Neural progenitor cell (in vitro differentiated cells): ENCODE data around the gene CLRN1. TPM values are rescaled to one million over a fixed set of nuclear protein-coding genes. Genes with fewer than 3 reads are reported as not detected.

Source experiments
- DNase-seq: peaks from one replicate; pipeline ENCODE4 v3.0.0-alpha.2; 2016; ENCODE audit warnings: low spot score
- H2AFZ ChIP-seq: fragments of 200-600 bp; sonication (generic); replicated peaks from 2 replicates; pipeline ENCODE4 v1.6.1; 2016; ENCODE audit warnings: antibody characterized with exemption
- H3F3A ChIP-seq: fragments of 200-600 bp; sonication (generic); 2 replicates; pipeline ENCODE4 v1.6.1; 2016; ENCODE audit warnings: antibody characterized with exemption, low read depth
- H3K27ac ChIP-seq: fragments of 200-600 bp; sonication (generic); 2 replicates; pipeline ENCODE4 v1.5.1; 2016; ENCODE audit warnings: mild to moderate bottlenecking
- H3K27me3 ChIP-seq: fragments of 200-600 bp; sonication (generic); 2 replicates; pipeline ENCODE4 v1.6.1; 2016; ENCODE audit warnings: mild to moderate bottlenecking, moderate library complexity
- H3K36me3 ChIP-seq: fragments of 200-600 bp; sonication (generic); 2 replicates; pipeline ENCODE4 v1.5.1; 2016
- H3K4me1 ChIP-seq: fragments of 200-600 bp; sonication (generic); 2 replicates; pipeline ENCODE4 v1.6.1; 2016; ENCODE audit warnings: mixed run types
- H3K4me2 ChIP-seq: fragments of 200-600 bp; sonication (generic); 2 replicates; pipeline ENCODE4 v1.6.1; 2016
- H3K4me3 ChIP-seq: fragments of 200-600 bp; sonication (generic); 2 replicates; pipeline ENCODE4 v1.5.1; 2016
- H3K79me2 ChIP-seq: fragments of 200-600 bp; sonication (generic); 2 replicates; pipeline ENCODE4 v1.6.1; 2016; ENCODE audit warnings: low read depth
- H3K9ac ChIP-seq: fragments of 200-600 bp; sonication (generic); 2 replicates; pipeline ENCODE4 v1.6.1; 2016
- H3K9me3 ChIP-seq: fragments of 200-600 bp; sonication (generic); 2 replicates; pipeline ENCODE4 v1.5.1; 2016; ENCODE audit warnings: low read depth
- H4K20me1 ChIP-seq: fragments of 200-600 bp; sonication (generic); 2 replicates; pipeline ENCODE4 v1.6.1; 2016; ENCODE audit warnings: low read depth
- H3K27ac Mint-ChIP-seq: 3 replicates; pipeline ENCODE4 v1.8.0; 2021; ENCODE audit warnings: mixed read lengths
- H3K27me3 Mint-ChIP-seq: 2 replicates; pipeline ENCODE4 v1.8.0; 2022; ENCODE audit warnings: low read depth, mild to moderate bottlenecking, inconsistent platforms, moderate library complexity, mixed read lengths; ENCODE audit not compliant: insufficient read depth
- H3K36me3 Mint-ChIP-seq: 3 replicates; pipeline ENCODE4 v1.8.0; 2021; ENCODE audit warnings: mixed read lengths
- H3K4me1 Mint-ChIP-seq: 3 replicates; pipeline ENCODE4 v1.8.0; 2021; ENCODE audit warnings: mixed read lengths
- H3K4me3 Mint-ChIP-seq: 3 replicates; pipeline ENCODE4 v1.8.0; 2021; ENCODE audit warnings: mild to moderate bottlenecking, moderate library complexity, mixed read lengths
- H3K9me3 Mint-ChIP-seq: 3 replicates; pipeline ENCODE4 v1.8.0; 2020; ENCODE audit warnings: mixed read lengths
- CTCF ChIP-seq: fragments of 200-600 bp; sonication (generic); IDR thresholded peaks from 2 replicates; pipeline ENCODE4 v1.5.1; 2017; ENCODE audit warnings: antibody characterized with exemption, mild to moderate bottlenecking
- EZH2 ChIP-seq: fragments of 200-600 bp; sonication (generic); IDR thresholded peaks from 2 replicates; pipeline ENCODE4 v1.6.1; 2017; ENCODE audit warnings: antibody characterized with exemption, mild to moderate bottlenecking, moderate library complexity
- EZH2phosphoT487 ChIP-seq: fragments of 200-600 bp; sonication (generic); IDR thresholded peaks from 2 replicates; pipeline ENCODE4 v1.6.1; 2017; ENCODE audit warnings: antibody characterized with exemption
- total RNA-seq: library from RNA; depleted of rRNA; stranded (reverse); fragments of >200 nt; gene quantifications from 2 replicates; pipeline ENCODE4 v1.2.3, GENCODE V29; 2015; ENCODE audit warnings: low replicate concordance

CLRN1 gene
- total RNA-seq, 1 donor from 2014 or later = not detected

GRCh38 chr3:151015181-151015580, 42.7 kb upstream of the CLRN1 start:
- Histone ChIP-seq H3K9me3 (no peaks in the 10 kb centered on the region), H3K4me2 (no peak overlapping the region), H4K20me1 (no peaks in the 10 kb centered on the region), H3K9ac (no peak overlapping the region), H2AFZ (no peak overlapping the region), H3K27ac (no peak overlapping the region), H3K79me2 (no peaks in the 10 kb centered on the region), H3K4me1 (peaks cover 37% of the 10 kb centered on the region), H3K4me3 (no peak overlapping the region), H3F3A (peaks cover 29% of the 10 kb centered on the region), H3K27me3 (no peaks in the 10 kb centered on the region), H3K36me3 (no peaks in the 10 kb centered on the region)
- peaks cover 7% of the 10 kb centered on the region for H3K27me3 Mint-ChIP-seq
- no peaks in the 10 kb centered on the region for H3K9me3 Mint-ChIP-seq
- no peaks in the 10 kb centered on the region for H3K36me3 Mint-ChIP-seq
- TF ChIP-seq EZH2 (no peak), CTCF (no peak), EZH2phosphoT487 (no peak)
- H3K4me3 Mint-ChIP-seq = no peak overlapping the region
- DNase-seq = no peak
- peaks cover 11% of the 10 kb centered on the region for H3K4me1 Mint-ChIP-seq
- no peak overlapping the region for H3K27ac Mint-ChIP-seq

- H3K27me3 ChIP-seq = no peaks in the 10 kb centered on the region
- DNase-seq = no peak
- H3K4me2 ChIP-seq = no peak overlapping the region
- Mint-ChIP-seq H3K9me3 (no peaks in the 10 kb centered on the region), H3K36me3 (no peaks in the 10 kb centered on the region), H3K4me3 (no peak overlapping the region), H3K27me3 (peaks cover 11% of the 10 kb centered on the region), H3K27ac (no peak overlapping the region), H3K4me1 (peaks cover 11% of the 10 kb centered on the region)
- H3K27ac ChIP-seq = no peak overlapping the region
- no peak overlapping the region for H2AFZ ChIP-seq
- H3K36me3 ChIP-seq = no peaks in the 10 kb centered on the region
- TF ChIP-seq EZH2 (no peak), EZH2phosphoT487 (no peak), CTCF (no peak)
- H3K4me1 ChIP-seq = peaks cover 37% of the 10 kb centered on the region
- no peaks in the 10 kb centered on the region for H4K20me1 ChIP-seq
- H3K9ac ChIP-seq = no peak overlapping the region
- H3F3A ChIP-seq = peaks cover 29% of the 10 kb centered on the region
- no peak overlapping the region for H3K4me3 ChIP-seq
- H3K9me3 ChIP-seq = no peaks in the 10 kb centered on the region
- H3K79me2 ChIP-seq = no peaks in the 10 kb centered on the region
Observed at GRCh38 chr3:151014501-151015018, 42.0 kb upstream of the CLRN1 start.

GRCh38 chr3:151012753-151013152, 40.2 kb upstream of the CLRN1 start:
- no peaks in the 10 kb centered on the region for H3K36me3 Mint-ChIP-seq
- H3K79me2 ChIP-seq = no peaks in the 10 kb centered on the region
- H3K9me3 ChIP-seq = no peaks in the 10 kb centered on the region
- peak overlapping the region; percentile 42 for H3K4me2 ChIP-seq
- no peaks in the 10 kb centered on the region for H3K36me3 ChIP-seq
- H3K4me1 Mint-ChIP-seq = peaks cover 11% of the 10 kb centered on the region
- TF ChIP-seq EZH2 = no peak
- TF ChIP-seq EZH2phosphoT487 = no peak
- TF ChIP-seq CTCF = no peak
- peaks cover 34% of the 10 kb centered on the region for H3K4me1 ChIP-seq
- no peak overlapping the region for H3K4me3 Mint-ChIP-seq
- H3F3A ChIP-seq = peaks cover 29% of the 10 kb centered on the region
- no peak overlapping the region for H3K27ac Mint-ChIP-seq
- no peak overlapping the region for H3K9ac ChIP-seq
- H2AFZ ChIP-seq = no peak overlapping the region
- no peak overlapping the region for H3K4me3 ChIP-seq
- no peaks in the 10 kb centered on the region for H3K27me3 ChIP-seq
- H3K27me3 Mint-ChIP-seq = peaks cover 11% of the 10 kb centered on the region
- no peaks in the 10 kb centered on the region for H3K9me3 Mint-ChIP-seq
- DNase-seq = peak; percentile 36
- H4K20me1 ChIP-seq = no peaks in the 10 kb centered on the region
- no peak overlapping the region for H3K27ac ChIP-seq
